ENCODE results near the gene SRRM1.

DNA sequence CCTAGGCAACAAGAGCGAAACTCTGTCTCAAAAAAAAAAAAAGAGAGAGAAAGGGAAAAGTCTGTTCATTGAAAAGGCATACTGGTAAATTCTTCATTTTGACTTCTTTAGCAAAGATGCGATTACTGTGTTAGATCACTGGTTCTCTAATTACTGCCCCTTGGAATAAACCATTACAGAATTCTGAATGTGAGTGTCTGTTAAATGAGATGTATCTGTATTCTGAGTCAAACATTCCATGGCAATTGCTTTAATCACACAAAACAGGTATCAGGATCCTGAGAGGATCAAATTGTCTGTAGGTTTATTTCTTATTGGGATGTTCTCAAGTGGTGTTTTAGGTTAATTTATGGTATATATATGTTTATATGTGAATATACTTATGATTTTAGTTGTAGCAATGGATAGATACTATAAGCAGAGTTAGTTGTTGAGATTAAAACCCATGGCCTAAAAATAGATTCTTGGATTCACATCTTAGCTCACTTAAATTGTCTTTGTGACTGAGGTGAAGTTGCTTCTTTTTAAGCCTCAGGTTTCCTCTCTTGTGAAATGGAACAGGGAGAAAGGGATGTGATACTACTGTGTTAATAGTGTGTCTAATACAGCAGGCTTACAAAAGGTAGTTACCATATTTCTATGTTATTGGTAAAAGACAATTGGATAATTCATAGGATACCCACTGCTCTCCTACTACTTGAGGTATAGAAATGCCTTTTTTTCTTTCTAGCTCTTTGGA lies 16.2 kb downstream of the SRRM1 start:
- TF ChIP-seq HDGF (IDR thresholded peaks at IDR 0.05; ENCODE audit: borderline replicate concordance) = no peak
- no peak for TF ChIP-seq FOXA1 (IDR thresholded peaks at IDR 0.05)

Data from HEK293T (cell line).